ENCODE results near the gene TBX6.

The TBX6 gene

DNA sequence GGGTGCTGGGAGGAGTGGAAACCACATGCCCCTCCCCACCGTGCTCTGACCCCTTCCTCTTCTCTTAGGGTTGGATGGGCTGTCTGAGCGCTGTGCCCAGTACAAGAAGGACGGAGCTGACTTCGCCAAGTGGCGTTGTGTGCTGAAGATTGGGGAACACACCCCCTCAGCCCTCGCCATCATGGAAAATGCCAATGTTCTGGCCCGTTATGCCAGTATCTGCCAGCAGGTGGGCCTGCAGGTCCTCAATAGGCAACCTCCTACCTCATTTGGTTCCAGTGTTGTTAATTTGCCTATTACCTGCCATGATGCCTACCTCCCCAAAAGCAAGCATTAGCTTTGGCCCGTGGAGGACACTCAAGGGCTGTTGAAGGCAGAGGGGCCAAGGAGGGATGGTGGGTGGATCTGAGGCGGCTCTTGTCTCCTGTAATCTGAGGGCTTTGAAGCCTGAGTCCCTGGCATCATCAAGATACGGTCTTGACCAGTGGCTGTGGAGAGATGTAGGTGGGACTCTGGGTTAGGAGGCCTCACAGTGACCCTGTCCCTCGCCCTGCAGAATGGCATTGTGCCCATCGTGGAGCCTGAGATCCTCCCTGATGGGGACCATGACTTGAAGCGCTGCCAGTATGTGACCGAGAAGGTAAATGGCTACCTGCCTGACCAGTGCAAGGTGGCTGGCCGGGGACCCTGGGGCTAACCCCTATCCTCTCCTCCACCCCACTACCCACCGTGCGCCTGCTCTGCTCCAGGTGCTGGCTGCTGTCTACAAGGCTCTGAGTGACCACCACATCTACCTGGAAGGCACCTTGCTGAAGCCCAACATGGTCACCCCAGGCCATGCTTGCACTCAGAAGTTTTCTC lies 22.7 kb downstream of the TBX6 start:
- in situ Hi-C loops (cut with MboI; ENCODE audit: low sequenced_read_pairs) = no loop called here

DNA sequence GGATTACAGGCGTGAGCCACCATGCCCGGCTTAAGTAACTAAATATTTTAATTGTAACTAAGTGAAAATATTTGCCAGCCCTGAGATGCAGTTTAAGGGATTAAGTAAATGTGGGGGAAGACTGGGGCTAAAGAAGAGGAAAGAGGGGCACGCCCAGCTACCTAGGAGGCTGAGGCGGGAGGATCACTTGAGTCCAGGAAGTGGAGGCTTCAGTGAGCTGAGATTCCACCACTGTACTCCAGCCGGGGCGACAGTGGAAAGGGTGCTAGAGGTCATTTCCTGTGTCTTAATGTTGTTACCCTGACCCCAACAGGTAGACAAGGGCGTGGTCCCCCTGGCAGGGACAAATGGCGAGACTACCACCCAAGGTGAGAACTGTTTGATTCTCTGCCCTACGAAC lies 23.4 kb downstream of the TBX6 start:
- in situ Hi-C loops (cut with MboI; ENCODE audit: low sequenced_read_pairs) = no loop called here

DNA sequence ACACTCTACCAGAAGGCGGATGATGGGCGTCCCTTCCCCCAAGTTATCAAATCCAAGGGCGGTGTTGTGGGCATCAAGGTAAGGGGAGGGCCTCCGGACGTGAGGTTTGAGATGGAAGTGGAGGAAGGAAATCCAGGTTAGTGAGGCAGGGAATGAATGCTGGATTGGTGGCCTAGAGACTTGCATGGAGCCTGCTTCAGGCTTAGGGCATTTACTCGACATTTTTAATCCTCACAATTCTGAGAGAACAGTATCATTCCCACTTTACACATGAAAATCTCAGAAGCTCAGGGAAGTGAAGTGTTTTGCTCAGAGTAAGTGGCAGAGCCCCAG lies 24.2 kb downstream of the TBX6 start:
- in situ Hi-C loops (cut with MboI; ENCODE audit: low sequenced_read_pairs) = no loop called here

DNA sequence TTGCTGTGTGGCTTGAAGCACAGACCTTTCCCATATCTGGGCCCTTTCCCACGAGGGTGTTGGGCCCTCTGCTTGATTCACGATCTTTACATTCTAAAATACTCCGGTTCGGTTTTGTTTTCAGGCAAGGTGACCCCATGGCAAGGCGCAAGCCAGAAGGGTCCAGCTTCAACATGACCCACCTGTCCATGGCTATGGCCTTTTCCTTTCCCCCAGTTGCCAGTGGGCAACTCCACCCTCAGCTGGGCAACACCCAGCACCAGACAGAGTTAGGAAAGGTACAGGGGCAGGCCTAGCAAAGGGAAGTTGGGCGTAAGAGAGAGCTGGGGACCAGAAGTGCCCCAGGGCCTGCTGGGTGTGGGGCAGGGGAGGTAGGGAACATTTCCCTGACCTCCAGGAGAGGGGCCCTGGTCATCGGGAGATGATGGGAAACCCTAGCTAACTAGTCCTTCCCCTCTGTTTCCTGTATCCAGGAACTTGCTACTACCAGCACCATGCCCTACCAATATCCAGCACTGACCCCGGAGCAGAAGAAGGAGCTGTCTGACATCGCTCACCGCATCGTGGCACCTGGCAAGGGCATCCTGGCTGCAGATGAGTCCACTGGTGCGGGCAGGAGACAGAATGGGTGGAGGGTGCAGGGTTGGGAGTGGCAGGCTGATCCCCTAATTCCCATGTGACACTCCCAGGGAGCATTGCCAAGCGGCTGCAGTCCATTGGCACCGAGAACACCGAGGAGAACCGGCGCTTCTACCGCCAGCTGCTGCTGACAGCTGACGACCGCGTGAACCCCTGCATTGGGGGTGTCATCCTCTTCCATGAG lies 24.8 kb downstream of the TBX6 start:
- in situ Hi-C loops (cut with MboI; ENCODE audit: low sequenced_read_pairs) = no loop called here

DNA sequence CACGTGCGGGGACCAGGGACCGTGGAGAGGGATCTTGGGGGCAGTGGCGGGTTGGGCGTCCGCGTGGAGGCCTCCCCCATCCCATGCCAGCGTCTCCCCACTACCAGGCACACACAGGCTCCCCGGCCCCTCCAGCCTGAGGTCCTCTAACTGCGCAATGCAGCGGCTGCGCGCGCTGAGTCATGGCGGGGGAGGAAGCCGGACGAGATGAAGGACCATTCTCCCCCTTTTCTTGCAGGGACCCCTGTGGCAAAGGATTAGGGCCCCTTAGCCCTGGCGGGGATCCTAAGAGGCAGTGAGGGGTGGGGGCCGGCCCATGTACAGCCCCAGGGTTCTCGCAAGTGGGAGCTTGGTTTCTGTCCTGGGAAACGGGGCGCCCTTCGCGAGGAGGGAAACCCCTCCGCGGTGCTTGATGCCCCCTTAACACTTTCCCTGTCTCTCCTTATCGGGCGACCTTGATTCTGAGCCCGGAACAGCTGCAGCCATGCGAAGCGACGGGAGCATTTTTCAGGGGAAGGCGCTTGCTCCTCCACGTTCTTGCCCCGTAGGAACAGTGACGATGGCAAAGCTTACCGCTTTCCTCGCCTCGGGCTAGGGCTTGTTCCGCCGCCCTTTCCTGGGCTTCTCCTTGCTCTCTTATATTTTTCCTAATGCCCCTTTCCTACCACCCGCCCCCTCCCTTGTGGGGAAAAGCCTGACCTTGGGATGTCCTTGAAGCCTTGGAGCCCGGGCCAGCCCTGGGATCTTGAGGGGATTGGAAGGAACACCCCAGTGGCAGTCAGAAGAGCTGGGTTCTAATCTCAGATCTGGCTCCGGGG lies 25.6 kb downstream of the TBX6 start:
- in situ Hi-C loops (cut with MboI; ENCODE audit: low sequenced_read_pairs) = no loop called here

DNA sequence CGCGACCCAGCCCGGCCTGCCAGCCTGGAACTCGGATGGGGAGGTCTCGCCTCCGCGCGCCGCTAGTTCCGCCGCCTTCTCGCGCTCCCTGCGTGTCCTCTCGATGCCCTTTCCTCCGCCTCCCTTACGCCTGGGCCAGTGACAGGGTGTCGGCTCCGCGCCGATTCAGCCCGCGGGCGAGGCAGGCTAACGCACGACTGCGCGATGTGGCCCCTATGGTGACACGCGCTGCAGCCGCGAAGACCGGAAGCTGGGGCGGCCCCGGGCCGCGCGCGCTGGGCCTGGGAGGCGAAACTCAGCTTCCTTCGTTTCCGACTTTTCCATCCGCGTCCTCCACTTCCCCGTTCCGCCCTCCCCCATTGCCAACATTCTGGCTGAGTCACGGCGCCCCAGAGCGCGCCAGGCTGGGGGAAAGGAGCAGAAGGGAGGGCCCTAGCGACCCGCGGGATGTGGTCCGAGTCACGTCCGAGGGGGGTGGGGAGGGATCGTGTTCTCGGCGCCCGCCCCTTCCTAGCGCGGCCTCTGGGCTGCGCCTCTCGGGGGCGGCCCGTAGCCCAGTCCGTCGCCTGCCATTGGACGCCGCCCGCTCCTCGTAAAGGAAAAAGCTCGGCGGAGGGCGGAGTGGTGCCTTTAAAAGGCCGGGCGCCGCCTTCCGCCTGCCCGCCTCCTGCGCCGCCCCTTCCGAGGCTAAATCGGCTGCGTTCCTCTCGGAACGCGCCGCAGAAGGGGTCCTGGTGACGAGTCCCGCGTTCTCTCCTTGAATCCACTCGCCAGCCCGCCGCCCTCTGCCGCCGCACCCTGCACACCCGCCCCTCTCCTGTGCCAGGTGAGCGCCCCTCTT lies 26.4 kb downstream of the TBX6 start, which contains the start of gene ALDOA:
ALDOA (plus strand) TSS at position 659 of the 841 bp plus-strand sequence. CDS start 1,138 bp downstream, outside the sequence.
- in situ Hi-C loops (cut with MboI; ENCODE audit: low sequenced_read_pairs) = no loop called here

DNA sequence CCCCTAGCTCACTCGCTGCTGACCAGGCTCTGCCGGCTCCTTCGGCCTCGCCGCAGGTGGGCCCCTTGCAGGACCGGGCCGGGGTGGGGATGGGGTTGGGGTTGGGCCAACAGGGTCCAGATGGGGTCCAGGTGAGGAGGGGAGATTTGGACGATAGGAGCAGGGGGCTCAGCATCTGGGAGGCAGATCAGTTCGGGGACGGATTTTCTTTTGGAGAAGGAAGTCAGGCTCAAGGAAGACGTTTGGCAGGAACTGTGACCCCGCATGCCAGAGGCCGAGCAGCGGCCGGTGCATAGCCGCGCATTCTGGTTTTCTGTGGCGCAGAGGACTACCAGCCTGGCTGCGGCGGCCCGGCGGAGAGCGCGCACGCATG lies 27.0 kb downstream of the TBX6 start:
- in situ Hi-C loops (cut with MboI; ENCODE audit: low sequenced_read_pairs) = no loop called here

DNA sequence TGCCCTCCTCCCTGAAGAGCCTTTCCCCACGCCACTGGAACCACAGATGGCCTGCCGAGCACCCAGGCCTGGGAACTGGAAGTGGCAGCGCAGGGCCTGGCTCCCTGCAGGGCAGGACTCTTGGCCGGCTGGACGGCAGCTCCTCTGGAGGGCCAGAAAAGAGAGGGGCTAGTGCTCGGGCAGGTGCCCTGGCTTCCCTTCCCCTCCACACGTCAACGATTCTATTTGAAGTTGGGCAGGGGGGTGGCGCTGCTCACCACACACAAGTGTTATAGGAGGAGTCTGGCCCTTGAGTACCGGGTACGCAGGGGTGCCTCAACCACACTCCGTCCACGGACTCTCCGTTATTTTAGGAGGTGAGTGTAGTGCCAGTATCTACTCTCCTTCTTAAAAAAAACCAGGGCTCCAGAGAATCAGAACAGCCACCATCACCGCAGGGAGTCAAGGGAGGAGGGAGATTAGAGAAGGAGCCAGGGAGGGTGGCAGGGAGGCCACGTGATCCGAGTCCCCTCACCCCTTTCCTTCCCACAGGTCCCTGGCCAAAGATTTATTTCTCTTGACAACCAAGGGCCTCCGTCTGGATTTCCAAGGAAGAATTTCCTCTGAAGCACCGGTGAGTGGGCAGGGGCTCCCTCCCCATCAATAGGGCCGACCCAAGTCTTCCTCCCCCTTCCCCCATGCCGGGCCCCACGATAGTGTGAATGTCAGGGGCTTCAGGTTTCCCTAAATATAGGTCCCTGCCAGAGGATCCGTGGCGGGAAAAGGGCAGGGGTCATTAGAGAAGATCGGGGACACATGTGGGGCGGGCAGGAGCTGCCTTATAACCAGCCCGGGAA lies 27.6 kb downstream of the TBX6 start:
- in situ Hi-C loops (cut with MboI; ENCODE audit: low sequenced_read_pairs) = no loop called here

DNA sequence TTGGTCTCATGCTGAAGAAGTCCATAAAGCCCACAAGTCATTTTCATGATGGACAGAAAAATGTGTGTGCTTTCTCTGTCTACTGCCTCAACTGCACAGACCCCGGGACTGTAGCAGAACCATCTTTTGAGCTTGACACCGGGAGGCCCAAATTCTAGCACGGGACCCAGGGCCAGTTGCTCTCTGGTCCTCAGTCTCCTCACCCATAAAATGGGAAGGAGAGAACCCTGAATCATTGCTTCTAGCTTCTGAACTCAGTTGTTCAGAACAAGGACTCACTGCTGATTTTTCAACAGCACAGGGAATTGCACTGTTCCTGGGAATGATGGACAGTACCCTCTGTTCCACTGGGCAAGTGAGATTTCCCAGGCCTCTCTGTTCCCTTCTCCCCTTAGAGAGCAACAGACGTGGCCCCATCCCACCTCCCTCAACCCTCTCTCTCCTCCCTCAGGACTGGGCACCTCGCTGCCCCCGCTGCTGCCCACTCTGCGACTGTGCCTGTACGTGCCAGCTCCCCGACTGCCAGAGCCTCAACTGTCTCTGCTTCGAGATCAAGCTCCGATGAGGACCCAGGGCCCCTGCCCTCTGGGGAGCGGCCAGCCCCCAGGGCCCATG lies 28.3 kb downstream of the TBX6 start:
- in situ Hi-C loops (cut with MboI; ENCODE audit: low sequenced_read_pairs) = no loop called here

DNA sequence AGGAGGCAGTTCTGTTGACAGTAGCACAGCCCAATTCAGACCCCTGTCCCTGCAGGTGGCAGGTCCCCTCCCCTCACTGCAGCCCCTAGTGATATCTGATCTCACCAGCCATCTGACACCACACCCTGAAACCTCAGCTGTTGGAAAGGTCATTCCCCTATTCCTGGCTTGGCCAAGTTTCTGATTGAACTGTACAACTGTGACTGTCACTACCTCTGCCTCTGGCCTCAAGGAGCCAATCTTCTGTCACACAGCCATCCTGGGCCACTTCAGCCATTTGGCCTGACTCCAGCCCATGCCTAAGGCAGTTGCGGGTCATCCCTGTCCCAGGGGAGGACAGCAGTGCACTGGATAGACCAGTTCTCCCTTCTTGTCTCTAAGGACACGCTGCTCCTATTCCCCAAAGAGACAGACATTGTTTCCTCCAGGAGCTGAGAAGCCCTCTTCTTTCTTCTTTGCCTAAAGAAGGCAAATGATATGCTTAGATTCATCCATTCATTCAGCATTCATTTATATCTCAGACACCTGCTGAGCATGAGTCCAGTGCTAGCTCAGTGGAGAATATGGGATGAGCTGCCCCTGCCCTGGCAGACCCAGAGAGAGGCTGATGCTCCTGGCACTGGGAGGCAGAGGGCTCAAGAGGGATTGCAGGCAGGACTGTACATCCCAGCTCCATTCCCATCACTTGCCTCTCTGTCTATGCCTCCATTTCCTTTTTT lies 30.7 kb downstream of the TBX6 start:
- in situ Hi-C loops (cut with MboI; ENCODE audit: low sequenced_read_pairs) = no loop called here

DNA sequence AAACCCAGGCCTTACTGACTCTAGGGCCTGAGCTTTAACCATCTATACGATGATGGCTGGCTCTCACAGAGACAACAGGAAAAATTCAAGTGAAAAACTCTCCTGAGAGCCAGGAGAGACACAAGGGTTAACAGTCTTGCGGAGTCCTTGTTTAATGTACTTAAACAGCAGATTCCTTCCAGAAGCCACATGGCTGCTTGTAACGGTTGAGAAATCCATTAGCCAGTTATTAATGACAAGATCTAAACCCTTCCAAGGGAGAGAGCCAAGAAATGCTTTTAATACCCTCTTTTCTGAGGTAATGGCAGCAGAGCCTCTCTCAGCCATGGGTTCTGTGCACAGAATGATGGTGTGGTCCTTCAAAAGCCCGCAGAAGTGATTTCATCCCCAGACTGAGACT lies 31.4 kb downstream of the TBX6 start:
- in situ Hi-C loops (cut with MboI; ENCODE audit: low sequenced_read_pairs) = no loop called here

DNA sequence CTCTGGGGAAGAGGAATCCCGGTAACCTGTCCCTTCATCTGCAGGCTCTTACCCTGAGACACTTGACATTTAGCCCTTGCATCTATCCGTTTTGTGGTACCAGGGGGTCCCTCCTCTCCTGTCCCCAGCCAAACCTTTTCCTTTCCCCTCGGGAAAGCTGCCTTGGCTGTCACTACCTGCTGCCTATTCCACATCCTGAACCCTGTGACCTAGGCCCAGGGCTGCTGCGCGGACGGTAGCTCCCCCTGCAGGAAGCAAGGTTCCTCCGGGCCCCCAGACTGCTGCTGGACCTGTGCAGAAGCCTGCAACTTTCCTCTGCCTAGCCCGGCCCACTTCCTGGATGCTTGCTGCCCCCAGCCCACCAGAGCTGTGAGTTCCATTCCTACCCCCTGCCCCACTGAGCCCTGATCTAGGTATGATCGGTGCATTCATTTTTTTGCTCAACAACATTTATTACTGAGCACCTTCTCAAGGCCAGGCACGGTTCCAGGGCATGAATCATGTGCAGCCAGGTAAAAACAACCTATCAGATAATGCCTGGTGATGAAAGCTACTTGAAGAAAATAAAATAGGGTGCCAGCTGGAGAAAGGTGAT lies 36.7 kb downstream of the TBX6 start:
- in situ Hi-C loops (cut with MboI; ENCODE audit: low sequenced_read_pairs) = no loop called here

DNA sequence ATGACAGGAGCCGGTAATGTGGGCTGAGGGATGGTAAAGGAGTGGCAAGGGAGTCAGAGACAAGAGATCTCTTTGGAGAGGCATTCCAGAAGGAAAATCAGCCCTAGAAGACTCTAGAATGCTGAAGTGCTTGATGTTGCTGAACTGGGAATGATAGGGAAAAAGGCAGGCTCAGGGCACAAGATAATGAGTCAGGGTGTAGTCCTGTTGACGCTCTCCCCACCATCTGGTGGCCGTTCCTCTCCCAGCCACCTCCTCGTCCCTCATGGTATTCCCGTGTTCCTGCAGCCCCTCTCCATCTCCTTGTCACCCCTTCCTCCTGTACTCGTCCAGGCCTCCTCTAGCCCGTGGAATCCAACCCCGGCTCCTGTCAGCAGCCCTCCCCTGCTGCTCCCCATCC lies 37.3 kb downstream of the TBX6 start:
- in situ Hi-C loops (cut with MboI; ENCODE audit: low sequenced_read_pairs) = no loop called here

DNA sequence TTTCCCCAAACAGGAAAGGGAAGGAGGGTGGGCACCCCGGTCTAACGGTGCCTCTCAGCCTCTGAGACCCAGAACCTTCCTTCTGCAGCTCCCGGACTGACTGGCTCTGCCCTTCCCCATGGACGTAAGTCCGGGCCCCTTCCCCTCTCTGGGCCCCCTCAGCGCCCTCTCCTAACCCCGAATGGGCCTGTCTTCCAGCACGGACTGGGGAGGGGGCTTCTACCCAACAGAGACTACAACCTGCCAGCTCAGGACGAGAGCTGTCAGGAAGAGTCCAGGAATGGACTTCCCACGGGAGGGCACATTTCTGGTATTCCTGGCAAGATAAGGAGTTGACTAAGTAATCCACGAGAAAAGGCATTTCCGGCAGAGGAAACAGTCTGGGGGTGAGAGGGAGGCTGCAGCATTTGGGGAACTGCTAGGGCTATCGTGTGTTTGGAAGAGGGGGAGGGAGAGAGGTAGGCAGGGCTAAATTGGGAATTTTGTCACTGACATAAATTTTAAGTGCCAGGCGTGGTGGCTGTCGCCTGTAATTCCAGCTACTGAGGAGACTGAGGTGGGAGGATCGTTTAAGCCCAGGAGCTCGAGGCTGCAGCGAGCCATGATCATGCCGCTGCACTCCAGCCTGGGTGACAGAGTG lies 38.2 kb downstream of the TBX6 start:
- in situ Hi-C loops (cut with MboI; ENCODE audit: low sequenced_read_pairs) = no loop called here

DNA sequence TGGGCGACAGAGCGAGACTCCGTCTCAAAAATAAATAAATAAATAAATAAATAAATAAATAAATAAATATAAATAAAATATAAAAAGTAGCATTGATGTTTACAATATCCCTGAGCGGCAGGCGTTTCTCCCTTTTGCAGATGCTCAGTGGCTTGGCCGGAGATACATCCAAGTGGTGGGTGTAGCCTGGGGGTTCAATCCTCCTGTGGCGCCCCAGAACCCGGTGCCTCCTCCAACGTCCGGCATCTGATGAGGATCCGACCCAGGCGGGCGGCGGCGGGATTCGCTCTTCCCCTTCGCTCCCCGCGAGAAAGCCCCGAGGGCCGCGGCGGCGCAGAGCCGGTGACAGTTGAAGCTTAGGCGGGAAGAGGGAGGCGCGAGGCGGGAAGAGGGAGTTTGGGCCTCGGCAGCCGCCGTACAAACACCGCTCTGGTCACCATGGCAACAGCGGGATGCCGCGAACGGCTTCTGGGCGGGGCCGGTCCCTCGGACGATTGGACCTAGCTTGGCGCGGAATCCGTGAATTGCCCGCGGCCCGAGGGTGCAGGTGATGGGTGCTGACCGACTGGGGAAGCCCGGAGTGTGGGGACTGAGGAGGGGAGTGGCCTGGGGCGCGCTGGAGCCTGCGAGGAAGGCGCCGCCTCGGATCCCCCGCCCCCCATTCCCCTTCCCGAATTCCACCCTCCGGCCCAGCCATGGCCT lies 38.9 kb downstream of the TBX6 start:
- in situ Hi-C loops (cut with MboI; ENCODE audit: low sequenced_read_pairs) = no loop called here

DNA sequence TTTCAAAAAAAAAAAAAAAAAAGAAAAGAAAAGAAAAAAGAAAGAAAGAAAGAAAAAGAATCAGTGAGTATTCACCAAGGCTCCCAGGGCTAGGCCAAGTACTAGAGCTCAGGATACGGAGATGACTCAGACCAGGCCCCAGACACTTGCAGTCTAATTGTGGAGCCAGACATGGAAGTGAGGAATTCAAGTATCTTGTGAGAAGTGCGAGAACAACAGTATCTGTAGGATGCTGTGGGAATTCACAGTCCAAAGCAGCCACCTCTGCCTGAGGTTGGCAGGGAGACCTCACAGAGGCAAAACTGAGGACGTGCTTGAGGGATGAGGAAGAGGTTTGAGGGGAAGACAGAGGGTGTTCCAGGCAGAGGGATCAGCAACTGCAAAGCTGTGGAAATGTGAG lies 40.2 kb downstream of the TBX6 start:
- in situ Hi-C loops (cut with MboI; ENCODE audit: low sequenced_read_pairs) = no loop called here

DNA sequence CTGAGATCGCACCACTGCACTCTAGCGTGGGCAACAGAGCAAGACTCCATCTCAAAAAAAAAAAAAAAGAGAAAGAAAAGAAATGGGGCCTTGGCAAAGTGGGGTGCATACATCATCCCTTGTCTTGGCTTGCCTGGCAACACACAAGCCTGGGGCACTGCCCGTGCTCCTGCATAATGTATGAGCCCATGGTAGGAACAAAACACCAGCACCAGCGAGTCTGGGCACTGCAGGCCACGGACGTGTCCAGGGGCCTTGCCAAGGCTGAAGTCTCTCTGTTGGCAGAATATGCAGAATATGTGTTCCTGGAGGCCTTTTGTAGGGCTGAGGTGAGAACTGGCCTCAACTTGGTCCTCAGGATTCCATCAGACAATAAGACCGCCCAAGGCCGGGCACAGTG lies 41.9 kb downstream of the TBX6 start:
- in situ Hi-C loops (cut with MboI; ENCODE audit: low sequenced_read_pairs) = no loop called here
